Ascending aorta (tissue), 2 donors: ENCODE results near the gene ACIN1. TPM values are rescaled to one million over a fixed set of nuclear protein-coding genes. Genes with fewer than 3 reads are reported as not detected.

Experiments used
- DNase-seq, 2 donors: peaks; one replicate each; pipeline ENCODE4 v3.0.0-alpha.2; 2019; ENCODE audit warnings: low spot score in 2 of 2
- H3K27ac ChIP-seq, 2 donors: fragments of 200-600 bp; sonication (generic); one replicate each; pipeline ENCODE4 v1.5.1; 2016 to 2017; ENCODE audit warnings: mild to moderate bottlenecking in 1 of 2
- H3K27me3 ChIP-seq: fragments of 200-600 bp; sonication (generic); one replicate; pipeline ENCODE4 v1.5.1; 2017
- H3K36me3 ChIP-seq, 2 donors: fragments of 200-600 bp; sonication (generic); one replicate each; pipeline ENCODE4 v1.5.1; 2016
- H3K4me1 ChIP-seq, 2 donors: fragments of 200-600 bp; sonication (generic); one replicate each; pipeline ENCODE4 v1.5.1; 2016 to 2017; ENCODE audit warnings: mild to moderate bottlenecking in 1 of 2
- H3K4me3 ChIP-seq, 2 donors: fragments of 200-600 bp; sonication (generic); one replicate each; pipeline ENCODE4 v1.5.1; 2016 to 2017; ENCODE audit warnings: mild to moderate bottlenecking in 1 of 2
- H3K9me3 ChIP-seq, 2 donors: fragments of 200-600 bp; sonication (generic); one replicate each; pipeline ENCODE4 v1.5.1; 2016
- CTCF ChIP-seq, 3 experiments: fragments of 200-600 bp in 2 of 3; fragments of 450-650 bp in 1 of 3; sonication (generic) in 2 of 3; IDR thresholded peaks; one replicate each; pipeline ENCODE4 v1.5.1; 2016 to 2019; ENCODE audit warnings: antibody characterized with exemption in 3 of 3, mild to moderate bottlenecking in 1 of 3, moderate library complexity in 1 of 3
- intact Hi-C: fragments of 100-400 bp; cut with DNase I; formaldehyde crosslinking; loops from one replicate; pipeline ENCODE4 v1.15.1; 2023
- total RNA-seq: library from RNA; depleted of rRNA; stranded (reverse); fragments of >200 nt; gene quantifications from one replicate; pipeline ENCODE4 v1.1.0, GENCODE V29; 2016

Gene ACIN1
- total RNA-seq, 1 donor from 2014 or later: 58.9 TPM

- no peaks in the 10 kb centered on the region for H3K9me3 ChIP-seq
- DNase-seq: no peak
- H3K36me3 ChIP-seq: no peaks in the 10 kb centered on the region
- no peaks in the 10 kb centered on the region for H3K4me1 ChIP-seq
- intact Hi-C loops: no loop called here
- TF ChIP-seq CTCF (IDR thresholded peaks at IDR 0.05): no peak
- H3K27me3 ChIP-seq: no peaks in the 10 kb centered on the region
- no peak overlapping the region for H3K27ac ChIP-seq
- H3K4me3 ChIP-seq: no peak overlapping the region
Observed at GRCh38 chr14:23106747-23107045, 11.8 kb upstream of the ACIN1 start.

- Histone ChIP-seq H3K36me3 (no peaks in the 10 kb centered on the region), H3K9me3 (no peaks in the 10 kb centered on the region), H3K4me1 (no peaks in the 10 kb centered on the region), H3K27ac (no peak overlapping the region), H3K4me3 (no peak overlapping the region), H3K27me3 (no peaks in the 10 kb centered on the region)
- no peak for DNase-seq
- intact Hi-C loops: no loop called here
- no peak for TF ChIP-seq CTCF (IDR thresholded peaks at IDR 0.05)
Observed at GRCh38 chr14:23105348-23105824, 10.4 kb upstream of the ACIN1 start.

GRCh38 chr14:23104591-23105347 lies 9.8 kb upstream of the ACIN1 start, which contains the start of gene CIROP:
Gene CIROP, minus strand, starts transcription at chr14:23104989. Its CDS starts 69 bp downstream, at chr14:23104920.
- Histone ChIP-seq H3K4me1 (no peaks in the 10 kb centered on the region), H3K36me3 (no peaks in the 10 kb centered on the region), H3K4me3 (no peak within 1 kb of the TSS), H3K27me3 (no peaks in the 10 kb centered on the region), H3K27ac (no peak within 1 kb of the TSS), H3K9me3 (no peaks in the 10 kb centered on the region)
- DNase-seq: peak in 1 of 2 donors; percentile 30
- intact Hi-C loops: no loop called here
- TF ChIP-seq CTCF (IDR thresholded peaks at IDR 0.05): no peak

- DNase-seq: no peak
- TF ChIP-seq CTCF (IDR thresholded peaks at IDR 0.05): no peak
- no peak overlapping the region for H3K27ac ChIP-seq
- intact Hi-C loops: no loop called here
- no peaks in the 10 kb centered on the region for H3K9me3 ChIP-seq
- no peak overlapping the region for H3K4me3 ChIP-seq
- peaks cover 1 to 4% of the 10 kb centered on the region in 2 donors for H3K36me3 ChIP-seq
- H3K27me3 ChIP-seq: no peaks in the 10 kb centered on the region
- H3K4me1 ChIP-seq: no peaks in the 10 kb centered on the region
Observed at GRCh38 chr14:23104070-23104590, 9.2 kb upstream of the ACIN1 start.

GRCh38 chr14:23103581-23103980 lies 8.6 kb upstream of the ACIN1 start:
- Histone ChIP-seq H3K36me3 (peaks cover 7 to 9% of the 10 kb centered on the region in 2 donors), H3K9me3 (no peaks in the 10 kb centered on the region), H3K4me1 (no peaks in the 10 kb centered on the region), H3K4me3 (no peak overlapping the region), H3K27ac (no peak overlapping the region), H3K27me3 (no peaks in the 10 kb centered on the region)
- TF ChIP-seq CTCF (IDR thresholded peaks at IDR 0.05): no peak
- intact Hi-C loops: no loop called here
- DNase-seq: no peak
